NB4 (cell line): Measurements from ENCODE around the gene BCL10.

ENCODE experiments used
- DNase-seq: peaks from one replicate; pipeline ENCODE4 v3.0.0; 2010; ENCODE audit warnings: low read depth
- H3K4me3 ChIP-seq: one replicate; pipeline ENCODE4 v1.5.1; 2011; ENCODE audit warnings: mild to moderate bottlenecking, low read depth, low read length, moderate library complexity
- CTCF ChIP-seq: IDR thresholded peaks from one replicate; pipeline ENCODE4 v1.5.1; 2012; ENCODE audit warnings: low read depth, low read length
- MAX ChIP-seq: IDR thresholded peaks from 2 replicates; pipeline ENCODE4 v1.6.1; 2011; ENCODE audit warnings: low read depth, low read length
- MYC ChIP-seq: IDR thresholded peaks from 2 replicates; pipeline ENCODE4 v1.6.1; 2011; ENCODE audit warnings: low read depth, low read length
- POLR2A ChIP-seq: IDR thresholded peaks from 2 replicates; pipeline ENCODE4 v1.6.1; 2011; ENCODE audit warnings: mild to moderate bottlenecking; ENCODE audit not compliant: insufficient read length; ENCODE audit errors: extremely low read depth

The BCL10 gene

GRCh38 chr1:85315789-85316188 is 39.4 kb upstream of the BCL10 start:
- DNase-seq = no peak
- TF ChIP-seq MAX = no peak
- TF ChIP-seq CTCF = no peak
- no peak for TF ChIP-seq MYC
- no peak for TF ChIP-seq POLR2A
- no peak overlapping the region for H3K4me3 ChIP-seq

GRCh38 chr1:85314726-85315125 is 38.3 kb upstream of the BCL10 start:
- no peak overlapping the region for H3K4me3 ChIP-seq
- TF ChIP-seq POLR2A = no peak
- no peak for TF ChIP-seq MAX
- TF ChIP-seq CTCF = no peak
- no peak for TF ChIP-seq MYC
- DNase-seq = no peak

GRCh38 chr1:85313888-85314696 is 37.7 kb upstream of the BCL10 start:
- no peak for DNase-seq
- TF ChIP-seq MYC (no peak), CTCF (no peak), POLR2A (no peak), MAX (no peak)
- no peak overlapping the region for H3K4me3 ChIP-seq

- DNase-seq = no peak
- TF ChIP-seq MYC (no peak), CTCF (no peak), MAX (no peak), POLR2A (no peak)
- no peak overlapping the region for H3K4me3 ChIP-seq
Observed at GRCh38 chr1:85311818-85312217, 35.4 kb upstream of the BCL10 start.

GRCh38 chr1:85308833-85309350 is 32.5 kb upstream of the BCL10 start:
- DNase-seq = no peak
- no peak overlapping the region for H3K4me3 ChIP-seq
- TF ChIP-seq MYC (no peak), MAX (no peak), POLR2A (no peak), CTCF (no peak)
